Heart right ventricle (tissue), 16 donors: ENCODE measurements around the gene HOXC12. TPM values are rescaled to one million over a fixed set of nuclear protein-coding genes. Genes with fewer than 3 reads are reported as not detected.

Experiments used
- ATAC-seq, 8 donors: fragments of 200-7000 bp; cut with Tn5 transposase; one replicate each; pipeline ENCODE4 v1.9.1; 2020; ENCODE audit warnings: mild to moderate bottlenecking in 8 of 8, moderate library complexity in 8 of 8, moderate number of reproducible peaks in 1 of 8
- DNase-seq, 2 donors: peaks; one replicate each; pipeline ENCODE4 v3.0.0-alpha.2; 2020
- H3K27ac ChIP-seq, 10 donors: fragments of 200-600 bp; sonication (generic) in 2 of 10; one replicate each; pipeline versions ENCODE4 v1.5.0 to v1.8.0; 2020 to 2022; ENCODE audit warnings: mild to moderate bottlenecking in 3 of 10
- H3K27me3 ChIP-seq, 7 donors: fragments of 200-600 bp; one replicate each; pipeline ENCODE4 v1.8.0; 2021 to 2022; ENCODE audit warnings: mild to moderate bottlenecking in 2 of 7
- H3K36me3 ChIP-seq, 9 donors: fragments of 200-600 bp; sonication (generic) in 1 of 9; one replicate each; pipeline versions ENCODE4 v1.5.0 to v1.8.0; 2020 to 2022; ENCODE audit warnings: mild to moderate bottlenecking in 2 of 9
- H3K4me1 ChIP-seq, 9 donors: fragments of 200-600 bp; sonication (generic) in 1 of 9; one replicate each; pipeline versions ENCODE4 v1.5.0 to v1.8.0; 2020 to 2022; ENCODE audit warnings: mild to moderate bottlenecking in 4 of 9
- H3K4me3 ChIP-seq, 10 donors: fragments of 200-600 bp; sonication (generic) in 2 of 10; one replicate each; pipeline versions ENCODE4 v1.5.0 to v1.8.0; 2020 to 2022; ENCODE audit warnings: mild to moderate bottlenecking in 7 of 10, moderate library complexity in 2 of 10
- H3K9me3 ChIP-seq, 11 donors: fragments of 200-600 bp in 10 of 11; sonication (generic) in 2 of 11; one replicate each; pipeline versions ENCODE4 v1.5.0 to v1.8.0; 2013 to 2022; ENCODE audit warnings: mild to moderate bottlenecking in 2 of 11, control low read depth in 1 of 11, moderate library complexity in 1 of 11
- CTCF ChIP-seq, 9 donors: fragments of 200-600 bp; sonication (generic) in 2 of 9; IDR thresholded peaks; one replicate each; pipeline versions ENCODE4 v1.5.0 to v1.8.0; 2021 to 2022; ENCODE audit warnings: antibody characterized with exemption in 9 of 9, mild to moderate bottlenecking in 5 of 9, moderate library complexity in 1 of 9
- WGBS, 2 donors: extraction: QIAGEN DNeasy Blood & Tissue Kit; methylation state at CpG; one replicate each; pipeline ENCODE4 v1.1.7; 2013; ENCODE audit warnings: inconsistent platforms in 1 of 2; 5-methylcytosine and 5-hydroxymethylcytosine counted together
- intact Hi-C, 10 donors: fragments of 100-400 bp; cut with DNase I; formaldehyde crosslinking; loops; one replicate each; pipeline versions ENCODE4 v1.11.1 to v1.14.2; 2022
- polyA plus RNA-seq, 2 donors: library from polyadenylated mRNA; stranded (reverse); fragments of 200-250 nt; gene quantifications; one replicate each; pipeline ENCODE4 v1.2.3, GENCODE V29; 2013
- total RNA-seq, 10 donors: library from RNA; stranded (reverse); fragmentation: NEBNext Ultra II Directional in 3 of 10; extraction: Animal tissue kit (Norgen Biotek cat#: 25700) in 3 of 10; gene quantifications; one replicate each; pipeline versions ENCODE4 v1.2.1 to v1.2.4, GENCODE V29; 2021 to 2023
- donor health status: Arrhythmogenic right ventricular cardiomyopathy.
- donor health status: ischemic (EF 13 %, LVEDD 7.1; RV severe dilation, severe dysfunction).
- donor health status: healthy with polysubstance abuse.
- donor health status: DM: no; HTN: yes; CAD: no.
- donor health status: DM: no; HTN: no; CAD: no.
- donor health status: ischemic (EF 25% LVEDD 6.9; RV normal size, moderate dysfunction).
- donor health status: ischemic (EF 25% LVEDD 5.7; RV mildly dilated, moderate dysfunction).
- donor health status: healthy.
- donor health status: DM: yes; HTN: yes; CAD: no.
- donor health status: Ischemic cardiomyopathy.
- donor health status: ischemic (EF 35%, LVEDD 5.7; RV mildly dilated, moderate dysfunction).
- donor health status: nonischemic (EF 11% LVEDD 7.7; RV severe dilation, severe dysfunction).
- donor health status: DM: yes; HTN: yes; CAD: no.
- donor health status: PGD.
- donor health status: ischemic (EF 29% LVEDD 5.4; RV normal size, mild dysfunction).
- donor health status: nonischemic (EF 23%, LVEDD 6.1; RV moderate dilation, normal function).

HOXC12 gene
- total and polyA plus RNA-seq, 12 donors, result not detected

GRCh38 chr12:53982648-53983567 lies 28.2 kb downstream of the HOXC12 start:
- DNase-seq (no peak), ATAC-seq (no peak)
- no peak overlapping the region for H3K4me3 ChIP-seq
- TF ChIP-seq CTCF (IDR thresholded peaks at IDR 0.05), result no peak
- no peaks in the 10 kb centered on the region for H3K9me3 ChIP-seq
- peaks cover 4 to 26% (median 15%) of the 10 kb centered on the region in 9 donors for H3K4me1 ChIP-seq
- peaks cover 57 to 100% (median 98%) of the 10 kb centered on the region in 7 donors for H3K27me3 ChIP-seq
- no peaks in the 10 kb centered on the region for H3K36me3 ChIP-seq
- H3K27ac ChIP-seq, result no peak overlapping the region
- intact Hi-C loops, result no loop called here
- WGBS, 2 donors, result 7 to 10% methylated on average over 26 of the region's 26 CpGs

- Histone ChIP-seq H3K9me3 (no peaks in the 10 kb centered on the region), H3K4me3 (no peak overlapping the region), H3K27ac (no peak overlapping the region), H3K36me3 (no peaks in the 10 kb centered on the region), H3K27me3 (peaks cover 57 to 100% (median 98%) of the 10 kb centered on the region in 7 donors), H3K4me1 (peaks cover 4 to 26% (median 15%) of the 10 kb centered on the region in 9 donors)
- WGBS, 2 donors, result 4 to 8% methylated on average over 17 of the region's 17 CpGs
- ATAC-seq (no peak), DNase-seq (no peak)
- intact Hi-C loops, result no loop called here
- no peak for TF ChIP-seq CTCF (IDR thresholded peaks at IDR 0.05)
Measured at GRCh38 chr12:53983568-53983949, 28.9 kb downstream of the HOXC12 start.

GRCh38 chr12:53983950-53984572 lies 29.4 kb downstream of the HOXC12 start:
- intact Hi-C loops, result no loop called here
- TF ChIP-seq CTCF (IDR thresholded peaks at IDR 0.05), result no peak
- ATAC-seq, result peak in 1 of 8 donors; percentile 38
- H3K27ac ChIP-seq, result no peak overlapping the region
- H3K4me1 ChIP-seq, result peaks cover 4 to 29% (median 15%) of the 10 kb centered on the region in 9 donors
- H3K4me3 ChIP-seq, result no peak overlapping the region
- no peaks in the 10 kb centered on the region for H3K9me3 ChIP-seq
- H3K36me3 ChIP-seq, result no peaks in the 10 kb centered on the region
- H3K27me3 ChIP-seq, result peaks cover 60 to 100% (median 98%) of the 10 kb centered on the region in 7 donors
- no peak for DNase-seq
- WGBS, 2 donors, result 3 to 7% methylated on average over 27 to 30 of the region's 30 CpGs

GRCh38 chr12:53984901-53985691 lies 30.4 kb downstream of the HOXC12 start, which contains the start of gene HOXC10:
Gene HOXC10 (plus strand): TSS chr12:53985146. CDS start chr12:53985260, 114 bp downstream.
- peaks cover 55 to 100% (median 100%) of the 10 kb centered on the region in 7 donors for H3K27me3 ChIP-seq
- DNase-seq, result peak; percentile 49 to 68
- whole genome bisulfite sequencing, 2 donors, result 5 to 6% methylated on average over 54 to 55 of the region's 55 CpGs

More at GRCh38 chr12:53984901-53985691, 30.4 kb downstream of the HOXC12 start, which contains the start of gene HOXC10:
- TF ChIP-seq CTCF (IDR thresholded peaks at IDR 0.05), result peak in 8 of 9 donors; percentile 18 to 53 (median 33)
- Histone ChIP-seq H3K27ac (no peak within 1 kb of the TSS), H3K9me3 (no peaks in the 10 kb centered on the region), H3K36me3 (no peaks in the 10 kb centered on the region), H3K4me1 (peaks cover 4 to 34% (median 17%) of the 10 kb centered on the region in 9 donors), H3K4me3 (peak within 1 kb of the TSS in 5 of 10 donors; percentile 3 to 27 (median 12))
- intact Hi-C loops, result no loop called here
- peak; percentile 44 to 73 (median 60) for ATAC-seq
